DND-41 (cell line): ENCODE data around the gene LINS1.

Source experiments
- ATAC-seq: fragments of 200-7000 bp; cut with Tn5 transposase; 3 replicates; pipeline ENCODE4 v1.9.1; 2021; ENCODE audit warnings: low read depth; ENCODE audit not compliant: insufficient read depth
- DNase-seq: peaks from one replicate; pipeline ENCODE4 v3.0.0-alpha.2; 2020
- H2AFZ ChIP-seq: 2 replicates; pipeline ENCODE4 v1.6.0; 2012; ENCODE audit warnings: low read depth, low read length
- H3K27ac ChIP-seq: 2 replicates; pipeline ENCODE4 v1.5.1; 2012; ENCODE audit warnings: low read length, inconsistent platforms
- H3K27me3 ChIP-seq: fragments of 200-600 bp; sonication (generic); 2 replicates; pipeline ENCODE4 v1.6.0; 2012; ENCODE audit warnings: low read length, mild to moderate bottlenecking, inconsistent platforms; ENCODE audit not compliant: insufficient read depth, poor library complexity
- H3K36me3 ChIP-seq: 2 replicates; pipeline ENCODE4 v1.5.1; 2012; ENCODE audit warnings: low read length, inconsistent platforms; ENCODE audit not compliant: insufficient read depth
- H3K4me1 ChIP-seq: 2 replicates; pipeline ENCODE4 v1.5.1; 2012; ENCODE audit warnings: mild to moderate bottlenecking, low read length; ENCODE audit not compliant: insufficient read depth
- H3K4me2 ChIP-seq: 2 replicates; pipeline ENCODE4 v1.6.0; 2012; ENCODE audit warnings: mild to moderate bottlenecking, moderate library complexity, low read length, inconsistent platforms; ENCODE audit not compliant: insufficient read depth
- H3K4me3 ChIP-seq, 2 experiments: fragments of 200-600 bp in 1 of 2; shearing (Covaris generic) in 1 of 2; 2 replicates each; pipeline ENCODE4 v1.5.1; 2012 to 2016; ENCODE audit warnings: inconsistent platforms in 2 of 2, low read length in 2 of 2, mild to moderate bottlenecking in 2 of 2, low read depth in 1 of 2, moderate library complexity in 1 of 2
- H3K79me2 ChIP-seq: 2 replicates; pipeline ENCODE4 v1.6.0; 2012; ENCODE audit warnings: low read length, inconsistent platforms; ENCODE audit not compliant: insufficient read depth
- H3K9ac ChIP-seq: 2 replicates; pipeline ENCODE4 v1.6.0; 2012; ENCODE audit warnings: low read depth, mild to moderate bottlenecking, inconsistent platforms, low read length, moderate library complexity
- H3K9me3 ChIP-seq: 2 replicates; pipeline ENCODE4 v1.5.1; 2012; ENCODE audit warnings: low read length, moderate library complexity, mild to moderate bottlenecking, inconsistent platforms; ENCODE audit not compliant: insufficient read depth, severe bottlenecking
- H4K20me1 ChIP-seq: 2 replicates; pipeline ENCODE4 v1.6.0; 2012; ENCODE audit warnings: low read length; ENCODE audit not compliant: insufficient read depth
- EZH2 ChIP-seq: IDR thresholded peaks from 3 replicates; pipeline ENCODE4 v1.6.1; 2012; ENCODE audit warnings: borderline replicate concordance, low read depth, mild to moderate bottlenecking, moderate library complexity, low read length, inconsistent platforms; ENCODE audit not compliant: severe bottlenecking
- TF ChIP-seq, protein P1 (sequence below): IDR thresholded peaks from 2 replicates; pipeline ENCODE4 v1.5.1; 2012; ENCODE audit warnings: borderline replicate concordance, low read length, moderate library complexity, mild to moderate bottlenecking; ENCODE audit not compliant: poor library complexity, severe bottlenecking; ENCODE audit errors: extremely low read depth

Gene LINS1

GRCh38 chr15:100642213-100642949, 40.4 kb upstream of the LINS1 start:
- TF ChIP-seq, protein P1, sequence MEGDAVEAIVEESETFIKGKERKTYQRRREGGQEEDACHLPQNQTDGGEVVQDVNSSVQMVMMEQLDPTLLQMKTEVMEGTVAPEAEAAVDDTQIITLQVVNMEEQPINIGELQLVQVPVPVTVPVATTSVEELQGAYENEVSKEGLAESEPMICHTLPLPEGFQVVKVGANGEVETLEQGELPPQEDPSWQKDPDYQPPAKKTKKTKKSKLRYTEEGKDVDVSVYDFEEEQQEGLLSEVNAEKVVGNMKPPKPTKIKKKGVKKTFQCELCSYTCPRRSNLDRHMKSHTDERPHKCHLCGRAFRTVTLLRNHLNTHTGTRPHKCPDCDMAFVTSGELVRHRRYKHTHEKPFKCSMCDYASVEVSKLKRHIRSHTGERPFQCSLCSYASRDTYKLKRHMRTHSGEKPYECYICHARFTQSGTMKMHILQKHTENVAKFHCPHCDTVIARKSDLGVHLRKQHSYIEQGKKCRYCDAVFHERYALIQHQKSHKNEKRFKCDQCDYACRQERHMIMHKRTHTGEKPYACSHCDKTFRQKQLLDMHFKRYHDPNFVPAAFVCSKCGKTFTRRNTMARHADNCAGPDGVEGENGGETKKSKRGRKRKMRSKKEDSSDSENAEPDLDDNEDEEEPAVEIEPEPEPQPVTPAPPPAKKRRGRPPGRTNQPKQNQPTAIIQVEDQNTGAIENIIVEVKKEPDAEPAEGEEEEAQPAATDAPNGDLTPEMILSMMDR, result no peak
- TF ChIP-seq EZH2, result no peak
- Histone ChIP-seq H3K27ac (no peak overlapping the region), H3K36me3 (no peaks in the 10 kb centered on the region), H3K27me3 (no peaks in the 10 kb centered on the region), H3K9ac (no peak overlapping the region), H3K4me2 (no peak overlapping the region), H2AFZ (no peak overlapping the region), H3K79me2 (peaks cover 4% of the 10 kb centered on the region; the same call in 1 of the 2 replicates), H3K4me1 (no peaks in the 10 kb centered on the region), H4K20me1 (peaks cover 12% of the 10 kb centered on the region), H3K4me3 (no peak overlapping the region), H3K9me3 (no peaks in the 10 kb centered on the region)
- ATAC-seq (no peak), DNase-seq (no peak)

GRCh38 chr15:100638177-100638730, 36.3 kb upstream of the LINS1 start:
- Histone ChIP-seq H3K27me3 (no peaks in the 10 kb centered on the region), H2AFZ (no peak overlapping the region), H3K36me3 (no peaks in the 10 kb centered on the region; the same call in 1 of the 2 replicates), H3K9ac (no peak overlapping the region), H3K4me1 (no peaks in the 10 kb centered on the region), H3K27ac (no peak overlapping the region), H3K9me3 (no peaks in the 10 kb centered on the region), H3K4me2 (no peak overlapping the region), H3K79me2 (peaks cover 11% of the 10 kb centered on the region; the same call in 1 of the 2 replicates), H4K20me1 (peaks cover 16% of the 10 kb centered on the region), H3K4me3 (no peak overlapping the region)
- ATAC-seq, result no peak
- DNase-seq, result no peak
- TF ChIP-seq EZH2, result no peak
- TF ChIP-seq, protein P1, result no peak

- Histone ChIP-seq H3K4me1 (no peaks in the 10 kb centered on the region), H3K4me3 (no peak overlapping the region), H3K36me3 (peaks cover 20% of the 10 kb centered on the region), H4K20me1 (peaks cover 5% of the 10 kb centered on the region), H2AFZ (no peak overlapping the region), H3K27me3 (no peaks in the 10 kb centered on the region), H3K9me3 (no peaks in the 10 kb centered on the region), H3K9ac (no peak overlapping the region), H3K27ac (no peak overlapping the region), H3K4me2 (no peak overlapping the region), H3K79me2 (peaks cover 8% of the 10 kb centered on the region; the same call in 1 of the 2 replicates)
- no peak for DNase-seq
- no peak for TF ChIP-seq EZH2
- TF ChIP-seq, protein P1, result no peak
- no peak for ATAC-seq
These were observed 33.6 kb upstream of the LINS1 start for GRCh38 chr15:100635406-100636071.
